Stomach (tissue), 4 donors: ENCODE results near the gene SPOCD1.

Source experiments
- CTCF ChIP-seq, 7 experiments: fragments of 450-650 bp in 4 of 7; fragments of 200-600 bp in 3 of 7; sonication (generic) in 3 of 7; IDR thresholded peaks; one replicate each; pipeline ENCODE4 v1.5.1; 2016 to 2019; ENCODE audit warnings: antibody characterized with exemption in 7 of 7, control low read depth in 2 of 7, mild to moderate bottlenecking in 1 of 7
- POLR2A ChIP-seq, 4 donors: fragments of 450-650 bp; IDR thresholded peaks; one replicate each; pipeline ENCODE4 v1.6.1; 2016; ENCODE audit warnings: antibody characterized with exemption in 4 of 4, control low read depth in 2 of 4, mild to moderate bottlenecking in 1 of 4, moderate library complexity in 1 of 4

- no peak for TF ChIP-seq POLR2A (IDR thresholded peaks at IDR 0.05)
- TF ChIP-seq CTCF (IDR thresholded peaks at IDR 0.05), result no peak
Observed at GRCh38 chr1:31855038-31855845, 39.4 kb upstream of the SPOCD1 start.
